Mesothelial cell of epicardium (in vitro differentiated cells): ENCODE data around the gene ADAMTS18. TPM values are rescaled to one million over a fixed set of nuclear protein-coding genes. Genes with fewer than 3 reads are reported as not detected.

ENCODE experiments used
- DNase-seq, 2 experiments: peaks; one replicate each; pipeline ENCODE4 v3.0.0; 2021; ENCODE audit warnings: low spot score in 2 of 2; ENCODE audit not compliant: unreplicated experiment in 2 of 2
- H3K27ac Mint-ChIP-seq: 2 replicates; pipeline ENCODE4 v1.8.0; 2021; ENCODE audit warnings: mixed read lengths
- H3K27me3 Mint-ChIP-seq: 2 replicates; pipeline ENCODE4 v1.8.0; 2021; ENCODE audit warnings: low read depth, mixed read lengths
- H3K36me3 Mint-ChIP-seq: 2 replicates; pipeline ENCODE4 v1.8.0; 2021; ENCODE audit warnings: mixed read lengths
- H3K4me1 Mint-ChIP-seq: 2 replicates; pipeline ENCODE4 v1.8.0; 2021; ENCODE audit warnings: mixed read lengths
- H3K4me3 Mint-ChIP-seq: 2 replicates; pipeline ENCODE4 v1.8.0; 2021; ENCODE audit warnings: mild to moderate bottlenecking, moderate library complexity, mixed read lengths
- H3K9me3 Mint-ChIP-seq: 2 replicates; pipeline ENCODE4 v1.8.0; 2021; ENCODE audit warnings: mixed read lengths
- CTCF ChIP-seq: fragments of 200-600 bp; sonication (generic); IDR thresholded peaks from one replicate; pipeline ENCODE4 v1.5.0; 2021; ENCODE audit warnings: antibody characterized with exemption; ENCODE audit not compliant: unreplicated experiment
- total RNA-seq: library from RNA; stranded (reverse); gene quantifications from 3 replicates; pipeline ENCODE4 v1.2.1, GENCODE V29; 2021

Gene ADAMTS18
- total RNA-seq: 7.4 to 9.1 TPM (median 7.9 TPM) in 3 replicates

- no peaks in the 10 kb centered on the region for H3K9me3 Mint-ChIP-seq
- H3K27me3 Mint-ChIP-seq: peaks cover 39% of the 10 kb centered on the region
- DNase-seq: peak; percentile 29 to 52
- peak within 1 kb of the TSS; percentile 73 for H3K4me3 Mint-ChIP-seq
- H3K27ac Mint-ChIP-seq: peak within 1 kb of the TSS; percentile 59
- H3K4me1 Mint-ChIP-seq: peaks cover 70% of the 10 kb centered on the region
- no peak for TF ChIP-seq CTCF
- H3K36me3 Mint-ChIP-seq: no peaks in the 10 kb centered on the region
Observed at GRCh38 chr16:77434530-77435271, at the start of gene ADAMTS18. Gene ADAMTS18 (minus strand): TSS chr16:77435034. CDS start chr16:77434695, 339 bp downstream.

GRCh38 chr16:77480681-77481315 is 46.0 kb upstream of the ADAMTS18 start:
- Mint-ChIP-seq H3K36me3 (no peaks in the 10 kb centered on the region), H3K27me3 (peaks cover 2% of the 10 kb centered on the region), H3K9me3 (peaks cover 4% of the 10 kb centered on the region), H3K4me3 (no peak overlapping the region), H3K27ac (no peak overlapping the region), H3K4me1 (no peaks in the 10 kb centered on the region)
- DNase-seq: no peak
- no peak for TF ChIP-seq CTCF

- DNase-seq: no peak
- Mint-ChIP-seq H3K27me3 (no peaks in the 10 kb centered on the region), H3K9me3 (peaks cover 7% of the 10 kb centered on the region), H3K4me3 (no peak overlapping the region), H3K4me1 (peaks cover 5% of the 10 kb centered on the region), H3K36me3 (no peaks in the 10 kb centered on the region), H3K27ac (no peak overlapping the region)
- no peak for TF ChIP-seq CTCF
Observed at GRCh38 chr16:77472262-77472661, 37.4 kb upstream of the ADAMTS18 start.

- no peak for TF ChIP-seq CTCF
- H3K36me3 Mint-ChIP-seq: no peaks in the 10 kb centered on the region
- peaks cover 5% of the 10 kb centered on the region for H3K4me1 Mint-ChIP-seq
- DNase-seq: no peak
- H3K27me3 Mint-ChIP-seq: no peaks in the 10 kb centered on the region
- H3K27ac Mint-ChIP-seq: no peak overlapping the region
- peaks cover 7% of the 10 kb centered on the region for H3K9me3 Mint-ChIP-seq
- H3K4me3 Mint-ChIP-seq: no peak overlapping the region
Observed at GRCh38 chr16:77470851-77471250, 36.0 kb upstream of the ADAMTS18 start.

GRCh38 chr16:77469634-77470033 is 34.8 kb upstream of the ADAMTS18 start:
- Mint-ChIP-seq H3K27ac (no peak overlapping the region), H3K36me3 (no peaks in the 10 kb centered on the region), H3K9me3 (peaks cover 7% of the 10 kb centered on the region), H3K4me3 (no peak overlapping the region), H3K4me1 (peaks cover 5% of the 10 kb centered on the region), H3K27me3 (no peaks in the 10 kb centered on the region)
- no peak for TF ChIP-seq CTCF
- no peak for DNase-seq
